ELF-1 (cell line): ENCODE measurements around the gene CLCN3.
"Not testable (repeated sequence)": the region's sequence is repeated elsewhere in the genome, so short reads cannot be mapped to it uniquely, and the experiment has no call there.

Source experiments
- DNase-seq: peaks from one replicate; pipeline ENCODE4 v3.0.0-alpha.2; 2016; ENCODE audit warnings: low read depth, low spot score

Gene CLCN3

DNA sequence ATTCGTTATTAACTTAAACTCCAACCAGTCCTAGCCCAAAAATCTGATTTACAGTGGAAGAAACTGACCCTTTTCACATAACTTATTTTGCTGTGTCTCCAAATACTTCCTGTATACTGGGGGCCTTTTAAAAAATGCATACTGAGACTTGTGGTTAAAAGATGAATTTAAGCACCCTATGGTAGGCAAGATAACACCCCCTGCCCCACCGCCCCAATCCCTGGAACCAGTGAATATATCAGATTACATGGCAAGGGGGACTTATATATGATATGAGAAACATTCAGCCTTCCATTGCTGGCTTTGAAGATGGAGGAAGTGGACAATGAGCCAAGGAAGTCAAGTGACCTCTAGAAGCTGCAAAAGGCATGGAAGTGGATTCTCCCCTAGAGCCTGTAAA is 3.1 kb upstream of the CLCN3 start:
- no peak for DNase-seq

DNA sequence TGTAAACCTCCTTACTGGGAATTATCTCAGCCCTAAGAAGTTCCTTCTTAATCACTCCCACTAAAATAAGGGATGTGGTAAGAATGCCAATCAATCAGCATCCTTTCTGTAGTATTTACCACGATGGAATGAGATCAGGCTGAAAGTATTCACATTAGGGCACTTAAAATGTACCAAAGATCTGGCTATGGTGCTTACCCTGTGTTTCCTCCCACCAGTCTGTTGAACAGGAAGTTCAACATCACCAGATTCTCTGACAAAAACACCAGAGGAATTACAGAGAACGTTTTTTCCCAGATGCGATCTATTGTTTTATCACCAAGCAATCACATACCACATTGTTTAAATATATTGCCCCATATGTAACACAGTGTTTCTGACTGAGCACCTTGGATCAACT is 2.1 kb upstream of the CLCN3 start:
- no peak for DNase-seq

DNA sequence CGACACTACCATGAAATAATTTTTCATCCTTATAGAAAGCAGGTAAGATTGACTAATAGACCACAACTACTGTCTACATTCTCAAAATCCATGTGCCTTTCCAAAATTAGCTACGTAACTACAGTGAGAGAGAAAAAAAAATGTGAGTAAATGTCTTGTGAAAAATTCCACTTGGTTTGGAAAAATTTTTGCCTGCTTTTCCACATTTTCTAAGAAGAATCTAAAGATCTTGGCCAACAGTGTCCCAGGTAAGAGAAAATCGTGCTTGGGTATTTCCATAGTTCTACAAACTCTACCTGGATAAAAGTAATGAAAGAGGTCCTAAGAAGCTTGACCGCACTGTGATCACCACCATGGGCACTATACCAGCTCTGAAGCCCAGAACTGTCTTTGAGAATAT is 1.4 kb upstream of the CLCN3 start:
- no peak for DNase-seq

DNA sequence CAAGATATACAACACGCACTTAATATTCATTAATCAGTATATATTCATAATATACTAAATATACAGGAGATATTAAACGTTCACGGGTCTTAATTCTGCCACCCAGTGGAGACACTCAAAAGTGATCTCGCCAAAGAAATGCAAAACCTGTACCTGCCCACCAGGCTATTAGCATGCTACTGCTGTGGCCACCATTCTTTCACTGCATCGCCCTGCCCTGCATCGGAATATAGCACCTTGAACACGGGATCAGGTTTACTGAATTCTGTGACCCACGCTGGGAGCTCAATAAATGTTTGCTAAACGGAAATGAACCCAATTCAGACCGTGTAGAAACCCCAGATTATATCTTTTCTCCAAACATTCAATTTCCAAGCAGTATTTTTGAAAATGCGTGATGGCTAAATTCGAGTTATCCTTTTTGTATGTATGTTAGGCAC is 840 bp upstream of the CLCN3 start:
- peak; percentile 30 for DNase-seq

DNA sequence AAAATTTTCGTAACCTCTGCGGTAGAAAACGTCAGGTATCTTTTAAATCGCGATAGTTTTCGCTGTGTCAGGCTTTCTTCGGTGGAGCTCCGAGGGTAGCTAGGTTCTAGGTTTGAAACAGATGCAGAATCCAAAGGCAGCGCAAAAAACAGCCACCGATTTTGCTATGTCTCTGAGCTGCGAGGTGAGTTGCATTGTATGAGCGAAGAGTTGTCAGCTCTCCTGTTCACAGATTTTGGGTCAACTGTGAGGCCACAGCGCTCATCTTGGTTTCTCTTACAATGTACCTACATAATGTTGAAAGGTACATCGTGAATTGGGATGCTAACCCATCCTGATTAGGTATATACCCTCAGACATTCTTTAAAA is 486 bp downstream of the CLCN3 start:
- peak; percentile 61 for DNase-seq

DNA sequence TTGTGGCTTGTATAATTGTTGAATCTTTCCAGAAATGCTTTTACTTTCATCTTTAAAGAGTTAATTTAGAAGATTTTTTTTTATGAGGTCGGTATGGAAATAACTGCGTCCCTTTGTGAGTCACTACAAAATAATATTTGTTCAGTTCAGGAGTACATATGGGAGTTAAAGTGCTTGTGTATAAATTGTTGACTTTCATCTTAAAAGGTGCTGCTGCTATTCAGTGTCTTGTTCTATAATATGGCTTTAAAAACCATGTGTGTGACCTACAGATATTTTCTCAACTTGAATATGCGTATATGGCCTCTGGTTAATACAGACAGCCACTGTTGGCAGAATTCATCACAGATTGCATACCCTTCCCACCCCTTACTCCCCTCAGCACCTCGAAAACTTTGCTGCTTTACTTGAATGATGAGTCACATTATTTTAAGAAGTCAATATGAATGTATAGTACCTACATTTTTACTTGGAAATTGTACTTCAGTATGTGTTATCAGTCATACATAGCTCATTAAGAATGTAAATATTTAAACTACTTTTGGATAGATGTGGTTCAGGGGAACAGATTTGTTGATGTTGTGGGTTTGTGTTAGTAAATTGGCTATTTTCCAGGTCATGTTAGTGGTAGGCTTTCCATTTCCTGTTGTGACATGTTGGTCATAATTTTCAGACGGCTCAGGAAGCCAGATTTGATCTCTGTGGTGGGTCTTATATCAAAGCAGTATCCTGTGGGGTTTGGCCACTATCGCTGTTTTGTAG is 1.5 kb downstream of the CLCN3 start:
- DNase-seq = no peak

DNA sequence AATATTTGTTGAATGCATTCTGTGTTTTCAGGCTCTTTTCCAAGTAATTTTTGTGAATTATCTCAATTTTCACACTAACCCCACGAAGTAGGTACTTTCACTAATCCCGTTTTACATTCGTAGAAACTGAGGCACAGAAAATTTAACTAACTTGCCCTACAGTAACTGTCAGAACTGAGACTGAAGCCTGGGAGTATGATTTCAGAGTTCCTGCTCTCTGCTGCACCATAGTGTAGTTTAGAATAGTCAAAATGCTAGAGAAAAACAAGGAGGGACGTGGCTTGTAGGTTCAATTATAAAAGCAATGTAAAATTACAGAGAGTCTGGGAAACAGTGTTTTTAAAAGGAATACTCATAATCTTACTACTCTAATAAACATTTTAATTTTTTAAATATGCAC is 2.2 kb downstream of the CLCN3 start:
- DNase-seq = no peak

DNA sequence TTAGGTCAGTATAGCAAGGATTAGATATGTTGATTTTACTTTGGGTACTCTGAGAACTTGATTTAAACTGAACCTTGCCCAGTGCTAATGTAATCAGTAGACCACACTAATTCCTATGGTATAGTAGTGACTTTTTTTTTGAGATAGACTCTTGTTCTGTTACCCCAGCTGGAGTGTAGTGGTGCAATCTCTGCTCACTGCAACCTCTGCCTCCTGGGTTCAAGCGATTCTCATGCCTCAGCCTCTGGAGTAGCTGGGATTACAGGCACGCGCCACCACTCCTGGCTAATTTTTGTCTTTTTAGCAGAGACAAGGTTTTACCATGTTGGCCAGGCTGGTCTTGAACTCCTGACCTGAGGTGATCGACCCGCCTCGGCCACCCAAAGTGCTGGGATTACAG is 3.6 kb downstream of the CLCN3 start:
- not testable (repeated sequence) for DNase-seq

DNA sequence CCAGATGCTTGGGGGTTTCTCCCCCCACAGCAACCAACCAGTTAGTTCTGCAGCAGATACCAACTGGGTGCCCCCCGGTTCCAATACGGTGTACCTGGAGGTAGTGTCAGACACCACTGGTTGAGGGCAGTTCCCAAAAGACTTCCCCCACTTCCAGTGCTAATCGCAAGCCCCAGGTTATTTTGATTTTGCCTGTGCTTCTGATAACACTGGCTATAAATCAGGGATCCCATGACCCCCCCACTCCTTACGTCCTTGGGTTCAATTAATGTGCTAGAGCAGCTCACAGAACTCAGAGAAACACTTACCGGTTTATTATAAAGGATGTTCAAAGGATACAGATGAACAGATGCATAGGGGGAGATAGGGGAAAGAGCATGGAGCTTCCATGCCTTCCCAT is 5.5 kb downstream of the CLCN3 start:
- DNase-seq = no peak

DNA sequence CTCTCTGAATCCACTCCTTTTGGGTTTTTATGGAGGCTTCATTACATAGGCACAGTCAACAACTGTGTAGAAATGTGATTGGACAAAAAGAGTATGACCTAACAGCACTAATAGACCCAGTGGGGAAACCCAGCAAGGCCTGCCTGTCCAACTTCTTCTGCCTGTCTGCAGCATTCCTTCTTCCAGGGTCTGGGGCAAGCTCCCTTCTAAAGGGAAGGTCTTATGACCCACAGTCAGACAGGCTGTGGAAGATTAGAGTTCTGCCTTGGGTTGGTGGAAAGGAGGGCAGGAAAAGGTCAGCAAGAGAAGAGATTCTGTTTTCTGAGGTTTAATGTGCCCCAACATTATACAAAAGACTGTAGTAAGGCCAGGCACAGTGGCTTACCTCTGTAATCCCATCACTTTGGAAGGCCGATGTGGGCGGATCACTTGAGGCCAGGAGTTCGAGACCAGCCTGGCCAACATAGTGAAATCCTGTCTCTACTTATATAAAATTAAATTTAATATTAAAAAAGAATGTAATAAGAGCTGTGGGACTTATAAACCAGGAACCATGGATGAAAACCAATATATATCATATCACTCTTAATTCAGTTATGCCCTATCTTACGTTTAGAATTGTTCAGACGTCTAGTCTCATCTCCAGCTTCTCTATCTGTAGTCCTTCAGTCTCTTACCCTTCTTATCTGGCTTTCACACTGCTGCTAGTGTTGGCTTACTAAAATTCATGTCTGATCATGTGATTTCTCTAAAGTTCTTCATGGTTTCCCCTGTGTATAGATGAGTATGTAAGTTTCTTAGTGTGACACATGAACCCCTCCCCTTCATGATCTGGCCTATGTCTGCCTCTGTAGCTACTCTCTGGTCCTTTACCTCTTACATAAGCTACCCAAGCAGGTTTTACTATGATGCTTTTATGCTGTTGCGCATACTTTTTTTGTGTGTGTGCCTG is 6.2 kb downstream of the CLCN3 start:
- DNase-seq = peak; percentile 57

DNA sequence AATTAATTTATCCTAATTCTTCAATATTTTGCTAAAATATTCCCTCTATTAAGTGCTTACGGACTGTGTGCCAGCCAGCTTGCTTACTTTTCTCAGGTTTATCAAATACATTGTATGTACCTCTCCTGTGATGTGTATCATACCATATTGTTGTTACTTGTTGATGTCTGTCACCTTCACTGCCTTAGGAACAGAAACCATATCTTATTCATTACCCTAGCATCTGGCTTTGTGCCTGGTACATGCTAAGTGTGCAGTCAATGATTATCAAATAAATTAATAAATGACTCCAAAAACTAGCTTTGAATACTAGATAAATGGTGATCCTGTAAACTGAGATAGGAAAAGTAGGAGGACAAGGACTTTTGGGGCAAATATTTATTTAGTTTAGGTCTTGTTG is 6.9 kb downstream of the CLCN3 start:
- no peak for DNase-seq

DNA sequence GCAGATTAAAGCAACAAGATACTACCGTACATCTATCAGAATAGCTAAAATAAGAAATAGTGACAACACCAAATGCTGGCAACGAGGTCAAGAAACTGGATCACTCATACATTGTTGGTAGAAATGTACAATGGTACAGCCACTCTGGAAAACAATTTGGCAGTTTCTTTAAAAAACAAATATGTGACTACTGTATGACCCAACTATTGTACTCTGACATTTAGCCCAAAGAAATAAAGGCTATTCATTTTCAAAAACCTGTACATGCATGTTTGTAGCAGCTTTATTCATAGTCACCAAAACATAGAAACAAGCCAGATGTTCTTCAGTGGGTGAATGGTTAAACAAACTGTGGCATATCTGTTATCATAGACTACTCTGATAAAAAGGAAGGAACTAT is 8.2 kb downstream of the CLCN3 start:
- no peak for DNase-seq

DNA sequence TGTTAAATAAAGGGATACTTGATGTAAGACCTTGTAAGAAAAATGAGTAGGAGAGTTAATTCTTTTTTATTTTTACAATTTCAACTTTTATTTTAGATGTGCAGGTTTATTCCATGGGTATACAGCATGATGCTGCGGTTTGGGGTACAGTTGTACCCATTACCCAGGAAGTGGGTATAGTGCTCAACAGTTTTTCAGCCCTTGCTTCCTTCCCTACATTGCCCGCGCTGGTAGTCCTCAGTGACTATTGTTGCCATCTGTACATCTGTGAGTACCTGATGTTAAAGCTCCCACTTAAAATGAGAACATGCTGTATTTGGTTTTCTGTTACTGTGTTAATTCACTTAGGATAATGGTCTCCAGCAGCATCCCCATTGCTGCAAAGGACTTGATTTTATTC is 9.7 kb downstream of the CLCN3 start:
- no peak for DNase-seq

DNA sequence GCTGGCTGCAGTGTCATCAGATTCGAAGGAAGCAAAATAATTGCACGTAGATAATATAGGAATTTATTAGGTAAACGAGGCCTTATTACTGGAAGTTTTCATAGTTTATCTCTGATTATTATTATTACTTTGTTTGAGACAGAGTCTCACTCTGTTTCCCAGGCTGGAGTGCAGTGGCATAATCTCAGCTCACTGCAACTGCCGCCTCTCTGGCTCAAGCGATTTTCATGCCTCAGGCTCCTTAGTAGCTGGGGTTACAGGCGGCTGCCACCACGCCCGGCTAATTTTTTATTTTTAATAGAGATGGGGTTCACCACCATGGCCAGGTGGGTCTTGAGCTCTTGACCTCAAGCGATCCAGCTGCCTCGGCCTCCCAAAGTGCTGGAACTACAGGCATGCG is 12.5 kb downstream of the CLCN3 start:
- DNase-seq = no peak

DNA sequence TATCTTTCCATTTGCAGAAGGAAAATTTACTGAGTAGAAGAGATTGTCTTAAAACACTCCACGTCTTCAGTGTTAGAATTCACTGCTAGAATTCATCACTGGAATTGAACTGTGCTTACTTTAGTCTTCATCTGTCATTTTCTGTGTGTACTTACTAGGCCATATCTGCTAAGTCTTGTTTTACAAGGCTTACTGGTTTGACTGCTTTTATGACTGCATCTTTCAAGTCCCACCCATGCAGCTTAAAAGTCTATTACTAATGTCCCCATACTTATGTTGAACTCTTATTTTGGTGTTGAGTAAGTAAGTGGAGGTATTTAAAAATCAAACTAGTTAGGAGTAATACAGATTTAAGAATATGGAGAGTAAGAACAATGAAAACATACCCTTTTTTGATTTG is 14.6 kb downstream of the CLCN3 start:
- DNase-seq = no peak

DNA sequence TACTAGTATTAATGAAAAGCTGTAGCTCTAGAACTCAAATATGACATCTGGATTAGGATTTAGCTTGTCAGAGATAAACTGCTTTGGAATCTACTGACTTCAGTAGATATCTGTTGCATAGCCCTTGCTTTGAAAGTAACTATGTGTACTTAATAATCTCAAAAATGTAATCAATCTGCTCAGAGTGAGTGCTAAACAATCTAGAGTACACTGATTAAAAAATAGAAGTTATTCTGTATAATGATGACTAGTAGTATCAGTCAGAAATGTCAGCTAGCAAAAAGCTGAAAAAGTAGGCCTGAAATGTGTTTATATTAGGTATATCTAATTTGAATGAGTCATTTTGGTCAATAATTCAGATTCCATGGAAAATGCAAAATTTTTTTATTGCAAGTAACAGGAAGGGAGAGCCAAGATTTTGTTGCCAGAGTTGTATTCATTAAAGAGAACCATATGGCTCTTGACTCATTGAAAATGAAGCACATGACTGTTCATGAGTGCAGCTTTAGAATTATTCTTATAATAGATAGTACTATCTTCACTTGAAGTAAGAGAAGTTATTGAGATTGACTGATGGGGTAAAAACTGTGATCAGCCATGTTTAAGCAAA is 20.0 kb downstream of the CLCN3 start:
- no peak for DNase-seq

DNA sequence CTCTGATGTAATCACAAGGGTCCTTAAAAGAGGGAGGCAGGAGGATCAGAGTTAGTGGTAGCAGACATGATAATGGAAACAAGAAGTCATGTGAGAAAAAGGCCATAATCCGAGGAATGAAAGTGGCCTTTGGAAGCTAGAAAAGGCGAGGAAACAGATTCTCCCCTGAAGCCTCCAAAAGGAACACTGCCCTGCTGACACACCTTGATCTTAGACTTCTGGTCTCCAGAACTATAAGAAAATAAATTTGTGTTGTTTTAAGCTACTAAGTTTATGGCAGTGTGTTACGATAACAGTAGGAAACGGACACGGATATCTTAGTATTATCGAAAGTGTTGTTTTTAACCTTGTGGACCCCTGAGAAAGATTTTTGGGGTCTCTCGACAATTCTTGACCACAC is 24.4 kb downstream of the CLCN3 start:
- DNase-seq = no peak

DNA sequence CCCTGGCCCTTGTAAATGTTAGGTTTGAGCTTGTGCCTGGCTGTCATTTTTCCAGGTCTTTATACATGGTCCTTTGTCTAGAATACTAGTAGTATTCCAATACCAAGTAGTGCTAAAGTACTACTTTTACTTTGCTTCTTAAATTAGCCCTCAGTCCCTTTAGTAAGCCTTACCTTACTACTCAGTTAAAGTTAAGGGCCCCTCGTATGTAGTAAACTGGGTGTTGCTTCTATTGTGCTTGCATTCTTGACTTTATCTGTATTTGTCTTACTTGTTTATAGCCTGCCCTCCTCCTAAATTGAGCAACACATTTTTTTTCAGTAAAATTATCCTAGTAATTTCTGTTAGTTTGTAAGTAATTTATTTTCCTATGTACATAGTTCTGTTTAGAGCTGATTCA is 25.2 kb downstream of the CLCN3 start:
- no peak for DNase-seq

DNA sequence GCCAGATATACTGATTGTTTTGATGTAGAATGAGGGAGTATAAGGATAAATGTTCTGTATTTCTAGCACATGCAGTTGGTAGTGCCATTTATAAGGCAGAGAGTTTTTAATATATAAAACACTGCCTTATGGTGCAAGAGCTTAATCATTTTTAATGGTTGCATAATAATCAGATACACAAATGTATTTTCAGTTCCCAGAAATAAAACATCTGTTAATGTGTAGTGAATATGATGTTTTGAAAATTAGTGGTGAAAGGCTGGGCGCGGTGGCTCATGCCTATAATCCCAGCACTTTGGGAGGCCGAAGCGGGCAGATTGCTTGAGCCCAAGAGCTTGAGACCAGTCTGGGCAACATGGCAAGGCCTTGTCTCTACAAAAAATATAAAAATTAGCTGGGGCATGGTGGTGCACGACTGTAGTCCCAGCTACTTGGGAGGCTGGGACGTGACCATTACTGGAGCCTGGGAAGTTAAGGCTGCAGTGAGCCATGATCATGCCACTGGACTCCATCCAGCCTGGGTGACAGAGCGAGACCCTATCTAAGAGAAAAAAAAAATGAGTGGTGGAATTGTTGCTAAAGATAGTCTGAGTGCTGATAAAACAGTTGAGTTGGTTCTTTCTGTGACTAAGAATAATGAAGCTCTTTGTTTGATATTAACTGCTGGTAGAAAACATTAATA is 29.3 kb downstream of the CLCN3 start:
- DNase-seq = no peak

DNA sequence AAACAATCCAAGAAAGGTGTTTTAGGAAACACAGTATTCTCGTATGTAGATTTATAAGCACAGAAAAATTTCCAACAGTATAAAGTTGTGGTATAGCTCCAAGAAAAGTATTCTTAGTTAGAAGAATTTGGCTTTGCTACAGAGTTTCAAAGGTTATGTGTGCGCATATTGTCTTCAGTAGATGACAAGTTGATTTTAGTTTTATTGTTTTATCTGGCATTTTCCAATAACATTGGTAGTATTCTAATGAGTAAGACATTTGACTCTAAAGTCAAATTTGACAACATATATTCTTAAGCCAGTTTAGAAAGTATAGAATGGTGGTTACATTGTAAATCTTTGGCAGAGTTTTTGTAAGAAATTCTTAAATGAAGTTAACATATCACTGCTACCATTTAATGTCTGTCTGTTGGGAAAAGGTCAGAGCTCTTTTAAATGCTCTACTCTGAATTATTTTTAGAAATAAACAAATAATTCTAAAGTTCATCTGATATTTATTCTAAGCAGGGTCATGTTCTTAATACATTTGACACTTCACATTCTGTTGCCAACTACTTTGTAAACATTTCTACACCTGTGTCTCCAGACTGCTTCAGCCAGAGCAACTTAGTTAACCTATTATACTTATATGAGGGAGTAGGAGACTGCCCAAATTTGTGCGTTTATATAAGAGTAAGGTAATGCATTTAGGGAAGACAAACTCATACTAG is 30.0 kb downstream of the CLCN3 start:
- DNase-seq = no peak

DNA sequence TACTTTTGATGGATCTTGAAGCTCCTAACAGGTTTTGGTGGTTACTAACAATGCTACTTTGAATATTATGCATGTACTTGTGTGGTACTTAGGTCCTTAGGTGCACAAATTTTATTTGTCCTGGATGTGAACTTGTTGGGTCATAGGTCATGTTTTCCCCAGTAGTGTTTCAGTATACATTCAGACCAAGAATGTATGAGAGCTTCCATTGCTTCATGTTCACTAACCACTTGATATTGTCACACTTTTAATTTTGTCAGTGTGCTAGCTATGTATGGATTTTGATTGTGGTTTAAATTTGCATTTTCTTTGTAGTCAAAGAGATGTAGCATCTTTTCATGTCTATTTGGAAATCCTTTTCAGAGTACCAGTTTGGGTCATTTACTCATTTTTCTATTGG is 32.2 kb downstream of the CLCN3 start:
- DNase-seq = no peak
